Activated T-helper 1 cell treated with anti-CD3 and anti-CD28 coated beads, Interleukin-12 subunit alpha, Interleukin-12 subunit beta, Interleukin-2, Interleukin-4 antibody, amounts not matched to agents 30 ng/mL and 10 ng/mL and 1 ng/mL, durations not matched to agents 14 hours and 24 hours and 36 hours (primary cell): ENCODE data around the gene NKG7. TPM values are rescaled to one million over a fixed set of nuclear protein-coding genes. Genes with fewer than 3 reads are reported as not detected.

Experiments used
- DNase-seq: peaks from one replicate; pipeline ENCODE4 v3.0.0; 2021; ENCODE audit warnings: low spot score
- H3K27ac Mint-ChIP-seq: one replicate; pipeline ENCODE4 v1.8.0; 2021; ENCODE audit warnings: mild to moderate bottlenecking, mixed read lengths
- H3K27me3 Mint-ChIP-seq: one replicate; pipeline ENCODE4 v1.8.0; 2022; ENCODE audit warnings: mild to moderate bottlenecking, moderate library complexity, mixed read lengths; ENCODE audit not compliant: insufficient read depth
- H3K36me3 Mint-ChIP-seq: one replicate; pipeline ENCODE4 v1.8.0; 2021; ENCODE audit warnings: low read depth, mixed read lengths
- H3K4me1 Mint-ChIP-seq: one replicate; pipeline ENCODE4 v1.8.0; 2021; ENCODE audit warnings: low read depth, mixed read lengths
- H3K4me3 Mint-ChIP-seq: one replicate; pipeline ENCODE4 v1.8.0; 2021; ENCODE audit warnings: mild to moderate bottlenecking, moderate library complexity, mixed read lengths
- H3K9me3 Mint-ChIP-seq: one replicate; pipeline ENCODE4 v1.8.0; 2021; ENCODE audit warnings: mixed read lengths
- intact Hi-C: fragments of 100-400 bp; cut with micrococcal nuclease; formaldehyde crosslinking; loops from one replicate; pipeline ENCODE4 v1.15.1; 2024
- total RNA-seq: library from RNA; stranded (reverse); gene quantifications from 2 replicates; pipeline ENCODE4 v1.2.3, GENCODE V29; 2022

Gene NKG7
- total RNA-seq, 1 donor from 2014 or later, result 393 TPM

DNA sequence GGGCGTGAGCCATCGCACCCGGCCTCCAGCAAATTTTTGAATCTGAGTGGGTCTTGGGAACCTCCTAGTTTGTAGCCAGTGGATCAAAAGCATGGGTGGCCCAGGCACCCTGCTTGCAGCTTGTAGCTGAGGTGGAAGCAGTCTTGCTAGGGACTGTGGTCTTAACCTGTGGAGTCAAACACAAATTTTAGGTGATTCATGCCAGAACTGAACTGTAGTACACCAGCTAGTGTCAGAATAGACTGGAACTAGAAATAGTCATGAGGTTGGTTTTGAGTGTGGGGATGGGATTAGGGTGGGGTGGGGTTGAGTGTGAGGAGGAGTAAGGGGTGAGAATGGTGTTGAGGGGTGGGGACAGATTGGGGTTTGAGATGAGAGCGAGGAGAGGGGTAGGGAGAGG is 9.6 kb upstream of the NKG7 start:
- peaks cover 2% of the 10 kb centered on the region for H3K36me3 Mint-ChIP-seq
- peaks cover 17% of the 10 kb centered on the region for H3K4me1 Mint-ChIP-seq
- DNase-seq, result no peak
- H3K4me3 Mint-ChIP-seq, result no peak overlapping the region
- H3K27ac Mint-ChIP-seq, result no peak overlapping the region
- no peaks in the 10 kb centered on the region for H3K27me3 Mint-ChIP-seq
- intact Hi-C loops, result no loop called here
- peaks cover 6% of the 10 kb centered on the region for H3K9me3 Mint-ChIP-seq

DNA sequence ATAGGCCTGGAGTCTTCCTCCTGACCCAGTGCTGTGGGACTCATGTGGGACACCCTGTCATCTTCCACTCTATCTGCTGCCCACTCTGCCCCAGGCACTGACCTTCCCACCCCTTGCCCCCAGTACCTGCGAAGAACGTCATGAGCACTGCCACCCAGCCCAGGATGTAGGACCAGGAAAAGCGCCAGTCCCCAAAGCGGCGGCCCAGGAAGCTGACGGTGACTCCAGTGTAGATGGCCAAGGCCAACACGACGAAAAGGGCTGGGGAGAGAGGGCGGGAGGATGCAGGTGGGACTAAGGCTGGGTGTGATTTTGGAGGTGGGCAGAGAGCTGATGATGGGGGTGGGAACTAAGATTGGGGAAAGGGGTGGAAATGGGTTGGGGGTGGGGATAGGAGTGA is 7.9 kb upstream of the NKG7 start:
- peaks cover 6% of the 10 kb centered on the region for H3K9me3 Mint-ChIP-seq
- peaks cover 28% of the 10 kb centered on the region for H3K4me1 Mint-ChIP-seq
- intact Hi-C loops, result no loop called here
- peaks cover 2% of the 10 kb centered on the region for H3K36me3 Mint-ChIP-seq
- no peak overlapping the region for H3K27ac Mint-ChIP-seq
- no peaks in the 10 kb centered on the region for H3K27me3 Mint-ChIP-seq
- no peak overlapping the region for H3K4me3 Mint-ChIP-seq
- DNase-seq, result no peak

DNA sequence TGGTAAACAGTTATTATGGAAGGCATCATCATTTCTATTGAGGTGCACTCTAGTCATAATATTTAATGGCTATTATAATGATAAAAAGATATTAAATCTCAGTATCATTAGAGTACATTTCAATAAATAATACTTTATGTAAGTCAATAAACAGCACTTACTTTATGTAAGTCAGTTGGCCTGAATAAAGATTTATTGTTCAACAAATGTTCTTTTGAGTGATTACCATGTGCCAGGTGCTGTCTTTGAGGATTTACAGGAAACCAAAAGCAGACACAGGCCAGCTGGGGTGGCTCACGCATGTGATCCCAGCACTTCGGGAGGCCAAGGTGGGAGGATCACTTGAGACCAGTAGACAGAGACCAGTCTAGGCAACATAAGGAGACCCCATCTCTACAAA is 5.0 kb upstream of the NKG7 start:
- Mint-ChIP-seq H3K27me3 (no peaks in the 10 kb centered on the region), H3K9me3 (peaks cover 6% of the 10 kb centered on the region), H3K4me3 (no peak overlapping the region), H3K36me3 (peaks cover 4% of the 10 kb centered on the region), H3K27ac (no peak overlapping the region), H3K4me1 (peaks cover 50% of the 10 kb centered on the region)
- DNase-seq, result no peak
- intact Hi-C loops, result no loop called here

DNA sequence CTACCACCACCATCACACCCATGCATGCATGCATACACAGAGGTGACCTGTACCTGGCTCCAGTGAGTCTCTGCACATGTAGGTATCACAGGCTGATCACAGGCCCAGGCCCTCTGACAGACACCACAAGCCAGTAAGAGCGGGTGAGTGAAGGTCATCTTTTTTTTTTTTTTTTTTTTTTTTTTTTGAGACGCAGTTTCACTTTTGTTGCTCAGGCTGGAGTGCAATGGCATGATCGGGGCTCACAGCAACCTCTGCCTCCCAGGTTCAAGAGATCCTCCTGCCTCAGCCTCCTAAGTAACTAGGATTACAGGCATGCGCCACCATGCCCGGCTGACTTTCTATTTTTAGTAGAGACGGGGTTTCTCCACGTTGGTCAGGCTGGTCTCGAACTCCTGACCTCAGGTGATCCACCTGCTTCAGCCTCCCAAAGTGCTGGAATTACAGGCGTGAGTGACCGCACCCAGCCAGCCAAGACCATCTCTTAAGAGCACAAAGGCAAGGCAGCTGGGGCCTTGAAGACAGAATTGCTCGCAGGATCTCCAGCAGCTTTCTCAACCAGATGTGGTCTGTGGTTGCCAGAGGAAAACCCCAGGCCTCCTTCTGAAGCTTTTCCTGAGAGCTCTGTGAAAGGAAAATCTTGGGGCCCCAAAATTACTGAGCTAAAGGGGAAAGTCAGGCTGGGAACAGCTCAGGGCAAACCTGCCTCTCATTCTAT is 3.2 kb upstream of the NKG7 start:
- Mint-ChIP-seq H3K4me3 (peak overlapping the region; percentile 62), H3K27me3 (no peaks in the 10 kb centered on the region), H3K9me3 (no peaks in the 10 kb centered on the region), H3K4me1 (peaks cover 63% of the 10 kb centered on the region), H3K36me3 (peaks cover 11% of the 10 kb centered on the region), H3K27ac (peak overlapping the region; percentile 87)
- intact Hi-C loops, result loop anchor here (1.0 kb wide), 1 partner anchor 8 kb away; no protein-coding TSS in a partner anchor
- DNase-seq, result peak; percentile 59

DNA sequence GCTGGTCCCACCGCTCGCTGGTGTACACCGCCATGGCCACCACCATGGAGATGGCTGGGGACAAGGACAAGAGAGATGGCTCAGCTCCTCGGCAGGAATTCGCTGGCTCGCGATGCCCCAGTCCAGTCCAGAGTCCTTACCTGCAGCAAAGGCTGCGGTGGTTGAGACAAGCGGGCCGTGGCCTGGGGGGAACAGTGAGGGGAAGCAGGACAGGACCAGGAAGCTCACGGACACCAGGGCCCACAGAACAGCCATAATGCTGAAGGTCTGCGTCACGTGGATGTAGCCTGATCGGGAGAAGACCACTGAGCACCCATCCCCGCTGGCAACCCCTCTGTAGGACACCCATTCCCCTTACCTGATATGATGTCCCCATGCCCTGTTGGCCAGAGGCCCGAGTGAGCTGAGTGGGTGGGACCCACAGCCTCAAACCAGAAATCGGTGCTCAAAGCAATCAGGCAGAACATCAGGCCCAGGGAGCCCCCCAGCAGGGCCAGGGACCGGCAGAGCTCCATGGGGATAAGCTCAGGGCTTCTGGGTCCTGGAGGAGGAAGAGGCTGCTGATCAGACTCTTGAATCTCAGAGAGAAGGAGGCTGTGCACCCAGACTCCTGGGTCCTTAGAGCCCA is 319 bp downstream of the NKG7 start:
- intact Hi-C loops, result no loop called here
- peak overlapping the region; percentile 87 for H3K4me3 Mint-ChIP-seq
- H3K4me1 Mint-ChIP-seq, result peaks cover 74% of the 10 kb centered on the region
- H3K27ac Mint-ChIP-seq, result peak overlapping the region; percentile 87
- H3K9me3 Mint-ChIP-seq, result no peaks in the 10 kb centered on the region
- no peaks in the 10 kb centered on the region for H3K27me3 Mint-ChIP-seq
- no peak for DNase-seq
- H3K36me3 Mint-ChIP-seq, result peaks cover 17% of the 10 kb centered on the region

DNA sequence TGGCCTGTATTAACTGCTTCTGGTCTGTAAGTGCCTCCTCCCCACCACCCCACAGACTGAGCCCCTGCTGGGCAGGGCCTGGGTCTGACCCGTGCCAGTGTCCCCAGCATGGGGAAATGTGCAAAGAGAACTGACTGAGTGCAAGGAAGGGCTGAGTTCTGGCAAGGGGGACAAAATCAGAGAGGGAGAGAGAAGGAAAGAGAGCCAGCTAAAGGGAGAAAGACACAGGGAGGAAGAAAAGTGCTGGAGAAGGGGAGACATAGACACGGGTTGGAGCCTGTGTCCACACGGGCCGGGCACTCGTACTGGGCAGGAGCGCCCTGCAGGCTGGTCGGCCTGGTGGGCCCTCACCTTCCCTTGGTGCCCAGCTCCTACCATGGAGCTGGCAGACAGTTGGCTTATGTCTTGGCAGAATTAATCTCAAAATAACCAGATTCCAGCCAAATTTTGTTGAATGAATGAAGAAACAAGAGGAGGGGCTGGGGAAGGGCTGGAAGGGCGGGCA is 1.2 kb downstream of the NKG7 start:
- intact Hi-C loops, result no loop called here
- peaks cover 74% of the 10 kb centered on the region for H3K4me1 Mint-ChIP-seq

DNA sequence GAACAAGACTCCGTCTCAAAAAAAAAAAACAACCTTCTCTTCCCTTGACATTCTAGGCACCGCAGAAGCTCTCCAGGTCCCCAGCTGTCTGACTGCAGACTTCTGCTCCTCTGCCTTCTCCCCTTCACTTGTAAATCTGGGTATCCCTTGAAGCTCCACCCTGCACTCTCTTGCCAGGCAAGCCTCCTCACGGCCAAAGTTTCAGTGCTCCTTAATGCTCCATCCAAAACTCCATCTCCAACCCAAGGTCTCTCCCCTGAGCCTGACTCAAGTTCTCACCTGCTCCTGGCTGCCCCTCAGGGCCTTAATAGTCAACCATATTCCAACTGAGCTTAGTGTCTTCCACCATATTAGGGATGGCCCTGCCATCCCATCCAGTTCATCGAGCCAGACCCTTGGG is 2.2 kb downstream of the NKG7 start:
- intact Hi-C loops, result no loop called here
- Mint-ChIP-seq H3K4me1 (peaks cover 69% of the 10 kb centered on the region), H3K4me3 (peak overlapping the region; percentile 87), H3K36me3 (peaks cover 18% of the 10 kb centered on the region), H3K27ac (peak overlapping the region; percentile 87), H3K9me3 (no peaks in the 10 kb centered on the region), H3K27me3 (no peaks in the 10 kb centered on the region)
- DNase-seq, result no peak

More for the DNA sequence above, 1.2 kb downstream of the NKG7 start:
- Mint-ChIP-seq H3K4me3 (peak overlapping the region; percentile 87), H3K27ac (peak overlapping the region; percentile 87), H3K36me3 (peaks cover 20% of the 10 kb centered on the region), H3K9me3 (no peaks in the 10 kb centered on the region), H3K27me3 (no peaks in the 10 kb centered on the region)
- DNase-seq, result no peak

DNA sequence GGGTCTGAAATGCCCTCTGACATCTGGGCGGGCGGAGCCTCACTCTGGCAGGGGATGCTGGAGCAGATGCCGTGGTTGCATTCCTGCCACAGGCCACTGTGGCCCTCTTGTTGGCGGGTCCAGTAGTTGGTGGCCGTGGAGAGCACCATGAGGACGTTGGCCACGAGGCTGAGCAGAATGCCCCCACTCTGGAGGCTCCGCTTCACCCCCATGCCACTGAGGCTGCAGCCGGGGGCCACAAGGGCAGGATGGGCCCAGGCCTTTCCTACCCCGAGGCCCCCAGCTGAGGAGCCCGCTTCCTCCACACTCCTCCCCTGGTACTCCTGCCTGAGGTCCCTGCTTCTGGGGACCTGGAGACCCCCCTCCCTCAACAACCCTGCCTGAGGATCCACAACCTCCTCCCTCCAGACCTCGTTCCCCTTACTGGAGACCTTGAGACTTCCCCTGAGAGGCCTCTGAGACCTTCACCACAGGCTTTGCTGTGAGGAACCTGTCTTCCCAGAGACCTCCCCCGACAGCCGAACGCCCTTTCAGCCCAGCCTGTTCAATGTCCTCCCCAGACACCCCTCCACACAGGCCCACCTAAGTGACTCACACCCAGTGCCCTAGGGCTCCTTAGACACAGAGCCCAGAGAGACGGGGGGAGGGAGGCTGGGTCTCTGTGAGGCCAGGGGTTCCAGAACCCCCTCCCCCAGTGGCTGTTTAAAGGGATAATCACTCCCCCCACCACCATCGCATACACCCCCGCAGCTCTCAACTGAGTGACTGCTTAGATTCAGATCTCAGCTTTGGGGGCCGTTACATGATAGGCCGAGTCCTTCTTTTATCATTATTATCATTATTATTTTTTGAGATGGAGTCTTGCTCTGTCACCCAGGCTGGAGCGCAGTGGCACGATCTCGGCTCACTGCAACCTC is 3.8 kb downstream of the NKG7 start, which contains the start of gene CLDND2:
Gene CLDND2, minus strand, starts transcription at position 638 of the 917 bp plus-strand sequence. Its CDS starts 426 bp downstream, at position 212.
- intact Hi-C loops, result loop anchor here (5.0 kb wide), 1 partner anchor 39 kb away; no protein-coding TSS in a partner anchor
- Mint-ChIP-seq H3K9me3 (no peaks in the 10 kb centered on the region), H3K4me3 (peak within 1 kb of the TSS; percentile 98), H3K4me1 (peaks cover 68% of the 10 kb centered on the region), H3K27me3 (no peaks in the 10 kb centered on the region), H3K27ac (peak within 1 kb of the TSS; percentile 96), H3K36me3 (peaks cover 25% of the 10 kb centered on the region)
- DNase-seq, result no peak

DNA sequence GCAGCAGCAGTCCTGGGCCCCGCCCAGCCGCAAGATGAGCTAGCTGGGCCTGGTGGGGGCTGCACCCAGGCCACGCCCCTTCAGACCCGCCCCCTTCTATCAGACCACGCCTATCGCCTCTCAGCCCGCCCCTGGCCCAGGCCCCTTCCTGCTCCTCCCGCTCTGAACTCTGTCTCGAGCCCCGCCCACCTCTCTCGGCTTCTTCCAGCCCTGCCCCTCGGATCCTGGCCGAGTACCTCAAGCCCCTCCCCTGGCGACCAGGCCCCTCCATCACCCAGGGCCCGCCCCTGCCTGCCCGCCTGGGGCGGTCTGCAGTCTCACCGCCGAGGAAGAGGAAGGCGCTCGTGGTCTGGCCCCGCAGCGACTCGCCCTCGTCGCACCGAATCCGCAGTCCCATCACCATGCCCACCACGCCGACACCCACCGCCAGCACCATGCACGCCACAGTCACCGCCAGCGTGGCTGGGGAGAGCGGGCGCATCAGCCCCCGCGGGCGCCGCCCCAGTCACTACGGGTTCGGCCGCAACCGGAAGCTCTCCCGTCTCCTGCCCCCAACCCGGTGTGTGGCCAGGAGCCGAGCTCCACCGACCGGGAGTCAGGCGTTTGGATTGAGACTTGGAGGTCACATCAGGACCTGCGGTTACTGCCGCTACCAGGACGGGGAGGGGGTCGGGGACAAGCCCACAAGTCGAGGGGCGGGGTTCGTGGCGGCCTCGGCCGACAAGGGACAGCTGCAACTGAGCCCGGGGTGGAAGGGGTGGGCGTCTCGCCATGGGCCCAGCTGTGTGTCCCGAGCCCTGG is 4.7 kb downstream of the NKG7 start:
- Mint-ChIP-seq H3K36me3 (peaks cover 29% of the 10 kb centered on the region), H3K27me3 (no peaks in the 10 kb centered on the region), H3K27ac (peak overlapping the region; percentile 96), H3K4me1 (peaks cover 68% of the 10 kb centered on the region), H3K9me3 (no peaks in the 10 kb centered on the region), H3K4me3 (peak overlapping the region; percentile 98)
- DNase-seq, result peak; percentile 95
- intact Hi-C loops, result loop anchor here (1.0 to 5.0 kb wide), 9 partner anchors 8 to 1039 kb away; partner anchors contain the start of genes CTU1 and KCNC3

DNA sequence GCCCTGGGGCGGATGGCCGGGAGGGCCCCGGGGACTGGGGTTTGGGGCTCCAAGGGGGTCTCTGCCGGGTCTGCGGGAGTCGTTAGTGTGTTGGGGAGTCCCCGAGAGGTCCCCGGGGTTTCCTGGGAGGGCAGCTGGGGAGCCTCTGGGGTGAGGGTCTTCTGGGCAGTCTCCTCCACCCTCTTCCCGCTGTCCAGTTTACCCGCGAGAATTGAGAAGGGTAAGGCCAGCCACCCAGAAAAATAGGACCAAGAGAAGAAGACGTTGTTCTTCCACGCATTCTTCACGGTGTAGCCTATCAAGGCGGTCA is 5.2 kb downstream of the NKG7 start:
- no peaks in the 10 kb centered on the region for H3K9me3 Mint-ChIP-seq
- no peak for DNase-seq
- peaks cover 32% of the 10 kb centered on the region for H3K36me3 Mint-ChIP-seq
- peak overlapping the region; percentile 96 for H3K27ac Mint-ChIP-seq
- H3K4me1 Mint-ChIP-seq, result peaks cover 68% of the 10 kb centered on the region
- intact Hi-C loops, result loop anchor here (1.0 to 5.0 kb wide), 9 partner anchors 8 to 1038 kb away; partner anchors contain the start of genes CTU1 and KCNC3
- H3K4me3 Mint-ChIP-seq, result peak overlapping the region; percentile 98
- no peaks in the 10 kb centered on the region for H3K27me3 Mint-ChIP-seq

DNA sequence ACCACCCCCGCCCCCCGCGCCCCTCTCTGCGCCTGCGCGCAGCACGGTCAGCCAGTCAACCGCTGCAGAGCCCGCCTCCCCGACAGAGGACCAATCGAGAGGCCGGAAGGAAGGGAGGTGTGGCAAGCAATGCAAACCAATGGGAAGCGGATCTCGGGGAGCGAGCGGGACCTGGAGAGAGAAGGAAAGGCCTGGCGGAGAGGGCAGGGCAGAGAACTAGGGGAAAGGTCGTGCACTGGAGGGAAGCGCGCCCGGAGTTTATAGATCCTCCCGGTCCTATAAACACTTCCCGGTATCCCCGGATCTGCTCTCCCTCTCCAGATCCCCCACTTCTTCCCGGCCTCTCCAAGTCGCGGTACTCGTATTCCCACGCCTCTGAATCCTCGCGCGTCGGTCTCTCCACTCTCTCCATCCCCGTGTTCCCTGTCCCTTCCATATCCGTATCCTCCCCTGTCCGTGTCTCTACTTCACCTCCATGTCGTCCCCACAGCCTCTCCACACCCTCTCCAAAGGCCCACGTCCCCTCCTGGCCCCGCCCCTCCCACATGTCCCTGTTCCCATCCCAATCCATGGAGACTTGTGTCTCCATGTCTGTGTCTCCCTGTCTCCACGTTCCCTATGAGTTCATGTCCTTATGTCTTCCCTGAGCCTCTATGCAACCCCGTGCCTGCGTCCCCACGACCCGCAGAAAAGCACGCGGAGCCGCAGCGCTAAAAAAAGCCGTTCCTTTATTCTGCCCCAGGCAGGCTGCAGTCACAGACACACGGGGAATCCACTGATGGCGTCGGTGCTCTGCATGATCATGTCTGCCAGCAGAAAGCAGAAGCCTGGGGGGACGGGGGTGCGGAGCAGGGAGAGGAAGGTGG is 5.8 kb downstream of the NKG7 start:
- H3K36me3 Mint-ChIP-seq, result peaks cover 34% of the 10 kb centered on the region
- H3K4me3 Mint-ChIP-seq, result peak overlapping the region; percentile 98
- no peaks in the 10 kb centered on the region for H3K27me3 Mint-ChIP-seq
- peaks cover 66% of the 10 kb centered on the region for H3K4me1 Mint-ChIP-seq
- no peaks in the 10 kb centered on the region for H3K9me3 Mint-ChIP-seq
- DNase-seq, result peak; percentile 92
- intact Hi-C loops, result loop anchor here (1.0 to 5.0 kb wide), 9 partner anchors 9 to 1038 kb away; partner anchors contain the start of genes CTU1 and KCNC3
- peak overlapping the region; percentile 96 for H3K27ac Mint-ChIP-seq
